HG03175 (cell line): Measurements from ENCODE around the gene KERA.

Source experiments
- ATAC-seq: cut with Tn5 transposase; IDR thresholded peaks from one replicate; pipeline ENCODE4 v1.9.1; 2021; ENCODE audit warnings: mild to moderate bottlenecking, moderate library complexity; ENCODE audit not compliant: unreplicated experiment

The KERA gene

GRCh38 chr12:91017511-91018263 lies 40.1 kb downstream of the KERA start:
- ATAC-seq = no peak

DNA sequence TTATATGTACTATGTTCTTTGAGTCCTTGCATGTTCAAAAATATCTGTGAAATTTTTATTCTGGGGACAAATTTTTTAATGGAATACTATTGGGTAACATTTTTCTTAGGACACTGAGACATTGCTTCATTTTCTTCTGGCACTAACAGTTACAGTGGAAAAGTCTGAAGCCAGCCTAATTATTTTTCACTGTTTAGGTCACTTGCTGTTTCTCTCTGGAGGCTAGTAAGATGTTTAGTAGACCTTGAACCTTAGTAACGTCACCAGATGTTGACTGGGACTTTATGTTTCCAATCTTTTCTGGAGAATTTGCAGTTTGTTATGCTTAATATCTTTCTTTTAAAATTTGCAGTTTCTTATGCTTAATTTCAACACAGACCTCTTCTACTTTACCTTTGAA lies 40.8 kb downstream of the KERA start:
- ATAC-seq = no peak

DNA sequence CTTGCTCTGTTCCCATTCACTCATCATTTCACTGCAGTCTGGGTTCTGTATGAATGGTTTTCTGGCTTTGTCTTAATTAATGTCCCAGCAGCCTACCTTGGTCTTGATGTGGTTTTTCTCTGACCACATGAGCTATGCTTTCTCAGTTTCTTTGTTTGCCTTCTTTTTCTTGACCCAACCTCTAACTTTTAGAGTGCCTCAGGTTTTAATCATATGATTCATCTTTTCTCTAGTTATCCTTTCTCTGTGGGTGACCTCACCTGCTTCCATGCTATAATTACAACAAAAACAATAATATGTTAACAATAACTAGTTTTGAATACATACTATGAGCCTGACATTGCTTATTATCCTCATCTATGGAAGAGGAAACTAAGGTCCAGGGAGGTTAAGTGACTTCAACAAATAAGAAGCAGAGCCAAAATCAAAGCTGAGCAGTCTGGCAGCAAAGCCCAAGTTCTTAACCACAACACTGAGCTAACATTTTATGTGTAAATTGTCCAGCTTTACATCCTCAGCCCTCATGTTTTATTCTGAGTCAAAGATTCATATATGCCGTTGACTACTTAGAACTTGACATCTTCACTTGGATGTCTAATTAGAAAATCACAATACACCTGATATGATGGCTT lies 48.4 kb downstream of the KERA start:
- peak; percentile 82 for ATAC-seq

DNA sequence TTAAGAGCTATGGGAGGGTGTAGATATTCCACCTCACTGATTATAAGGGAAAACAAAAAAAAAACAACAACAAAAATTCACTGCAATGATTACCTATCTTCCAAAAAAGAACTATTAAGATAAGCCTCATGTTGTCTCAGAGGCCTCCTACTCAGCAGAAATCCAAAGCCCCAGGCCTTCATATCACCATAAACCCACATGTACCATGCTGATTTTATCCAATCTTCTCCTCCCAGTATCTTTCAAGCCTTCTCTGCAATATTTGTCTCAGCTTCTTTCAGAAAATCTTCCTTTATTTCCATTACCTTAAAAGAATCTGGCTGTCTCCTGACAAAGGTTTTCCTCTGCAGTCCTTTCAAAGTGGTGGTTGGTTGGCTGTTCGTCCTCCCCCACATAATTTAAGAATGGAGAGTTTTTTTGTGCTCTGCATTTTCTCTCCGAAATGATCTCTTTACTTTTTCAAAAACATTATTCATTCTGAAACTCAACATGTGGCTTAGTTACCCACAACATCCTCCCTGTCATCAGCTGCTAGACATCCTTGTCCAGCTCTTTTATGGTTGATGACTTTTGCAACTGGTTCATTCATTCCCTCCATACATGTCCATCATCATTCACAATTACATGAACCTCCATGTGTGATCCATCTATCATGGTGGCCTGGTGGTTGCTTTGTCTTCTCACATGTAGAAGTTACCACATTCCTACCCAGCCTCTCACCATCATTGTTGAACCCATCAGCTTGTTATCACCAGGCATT lies 50.1 kb downstream of the KERA start:
- peak; percentile 78 for ATAC-seq

DNA sequence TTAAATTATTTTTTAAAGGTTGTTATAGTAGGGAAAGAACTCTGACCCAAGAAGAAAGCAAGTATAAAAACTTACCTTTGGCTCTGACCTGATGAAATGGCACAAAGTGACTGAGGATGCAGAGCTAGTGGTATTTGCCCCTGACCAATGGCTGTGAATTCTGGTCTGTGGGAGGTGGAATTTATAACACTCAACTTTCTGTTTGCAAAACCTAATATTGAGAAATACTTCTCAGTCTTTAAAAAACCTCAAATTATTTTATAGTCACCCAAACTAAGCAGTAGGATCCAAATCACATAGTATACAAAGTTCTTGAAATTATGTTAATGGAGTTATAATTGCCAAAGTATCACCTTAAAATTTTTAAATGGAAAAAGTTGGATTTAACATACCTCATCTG lies 53.0 kb downstream of the KERA start, which contains the start of gene EPYC:
Gene EPYC, minus strand, starts transcription at position 101 of the 400 bp plus-strand sequence. CDS start 2,407 bp downstream, outside the sequence.
- ATAC-seq = no peak

GRCh38 chr12:91003737-91004136 lies 54.1 kb downstream of the KERA start:
- ATAC-seq = no peak

DNA sequence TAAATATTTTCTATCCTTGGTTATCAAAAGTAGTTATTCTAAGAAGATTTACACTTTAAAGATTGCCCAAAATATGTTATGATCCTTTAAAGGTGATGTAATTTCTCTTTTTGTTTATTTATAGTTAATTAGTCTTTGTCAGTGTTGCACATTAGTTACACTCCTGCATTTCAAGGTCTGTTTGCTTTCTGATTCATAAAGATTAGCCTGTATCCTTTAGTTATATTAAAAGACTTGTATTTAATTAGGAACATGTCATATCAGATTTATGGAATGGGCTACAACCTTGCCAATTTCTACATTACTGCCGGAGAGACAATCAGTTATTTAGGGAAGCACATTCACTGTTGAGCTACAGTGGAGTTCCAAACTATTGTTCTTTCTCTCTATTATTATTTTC lies 56.5 kb downstream of the KERA start:
- no peak for ATAC-seq
